Stimulated activated effector memory CD8-positive, alpha-beta T cell treated with anti-CD3 and anti-CD28 coated beads, Interleukin-12 subunit alpha, Interleukin-12 subunit beta, amount 100 ng/mL, for 72 hours (primary cell): Measurements from ENCODE around the gene OR2W3.

Source experiments
- ATAC-seq: fragments of 150-1000 bp; cut with Tn5 transposase; 2 replicates; pipeline ENCODE4 v1.10.0; 2021
- DNase-seq, 2 donors: peaks; one replicate each; pipeline ENCODE4 v3.0.0; 2021 to 2022; ENCODE audit warnings: low spot score in 2 of 2
- H3K27ac Mint-ChIP-seq: one replicate; pipeline ENCODE4 v1.8.0; 2022; ENCODE audit warnings: mild to moderate bottlenecking, mixed read lengths
- H3K36me3 Mint-ChIP-seq: one replicate; pipeline ENCODE4 v1.8.0; 2022; ENCODE audit warnings: mild to moderate bottlenecking, mixed read lengths
- H3K4me1 Mint-ChIP-seq: one replicate; pipeline ENCODE4 v1.8.0; 2022; ENCODE audit warnings: mixed read lengths
- H3K4me3 Mint-ChIP-seq: one replicate; pipeline ENCODE4 v1.8.0; 2022; ENCODE audit warnings: mild to moderate bottlenecking, mixed read lengths
- H3K9me3 Mint-ChIP-seq: one replicate; pipeline ENCODE4 v1.8.0; 2022; ENCODE audit warnings: mixed read lengths

Gene OR2W3

DNA sequence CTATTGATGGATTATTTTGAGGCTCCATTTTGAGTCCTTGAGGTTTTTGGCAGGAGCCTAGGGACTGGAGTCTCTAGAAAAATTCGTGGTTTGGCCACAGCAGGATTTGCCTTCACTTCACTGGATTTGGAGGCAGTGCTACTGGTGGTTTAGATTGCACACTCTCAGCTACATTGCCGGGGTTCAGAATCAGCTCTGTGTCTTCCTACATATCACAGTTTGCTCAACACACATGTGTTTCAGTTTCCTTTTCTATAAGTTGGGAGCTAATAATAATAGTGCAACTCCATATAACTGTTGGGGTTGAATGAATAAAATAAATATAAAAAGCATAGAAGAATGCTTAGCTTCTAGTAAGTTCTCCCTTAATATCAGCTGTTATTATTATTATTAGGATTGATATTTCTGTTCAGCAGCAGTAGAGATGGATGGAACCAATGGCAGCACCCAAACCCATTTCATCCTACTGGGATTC is at the start of gene OR2W3:
TSS of gene OR2W3 (plus strand) at position 425 of the 475 bp plus-strand sequence. CDS start at position 425, 0 bp downstream.
- H3K27ac Mint-ChIP-seq, result no peak within 1 kb of the TSS
- ATAC-seq, result no peak
- H3K36me3 Mint-ChIP-seq, result no peaks in the 10 kb centered on the region
- H3K9me3 Mint-ChIP-seq, result peaks cover 4% of the 10 kb centered on the region
- H3K4me1 Mint-ChIP-seq, result no peaks in the 10 kb centered on the region
- DNase-seq, result no peak
- no peak within 1 kb of the TSS for H3K4me3 Mint-ChIP-seq

DNA sequence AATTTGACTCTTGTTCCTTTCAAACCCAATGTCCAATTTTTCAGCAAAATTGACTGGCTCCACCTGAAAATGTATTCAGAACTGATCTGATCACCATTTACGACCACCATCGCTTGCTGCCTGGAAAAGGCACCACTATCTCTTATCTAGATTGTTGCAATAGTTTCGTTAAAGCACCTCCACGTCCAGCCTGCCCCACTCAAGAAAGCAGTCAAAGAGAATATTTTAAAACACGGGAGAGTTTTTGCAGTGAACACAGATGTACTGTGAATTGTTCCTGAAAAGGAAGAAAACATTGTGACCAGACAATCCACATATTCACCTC is 49.7 kb upstream of the OR2W3 start:
- Mint-ChIP-seq H3K9me3 (peaks cover 2% of the 10 kb centered on the region), H3K27ac (no peak overlapping the region), H3K4me1 (no peaks in the 10 kb centered on the region), H3K4me3 (no peak overlapping the region), H3K36me3 (no peaks in the 10 kb centered on the region)
- no peak for ATAC-seq
- DNase-seq, result no peak

DNA sequence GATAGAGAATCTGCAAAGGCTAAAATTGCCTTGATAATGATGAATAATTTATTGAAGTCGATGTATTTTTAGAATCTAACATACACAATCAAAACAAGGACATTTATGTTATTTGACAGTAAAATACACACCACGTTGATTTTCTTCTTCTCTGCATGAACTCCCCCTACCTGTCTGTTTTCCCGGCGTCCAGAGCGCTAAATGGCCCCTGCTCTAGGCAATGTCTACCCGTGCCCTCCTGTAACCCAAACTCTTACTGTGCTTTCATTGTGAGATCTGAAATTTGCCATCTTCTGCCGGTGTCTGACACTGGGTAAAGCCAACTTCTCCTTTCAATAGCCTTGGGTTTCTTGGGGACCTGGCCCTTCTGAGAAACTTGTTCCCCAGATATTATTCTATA is 47.0 kb upstream of the OR2W3 start:
- DNase-seq (no peak), ATAC-seq (no peak)
- no peaks in the 10 kb centered on the region for H3K9me3 Mint-ChIP-seq
- no peaks in the 10 kb centered on the region for H3K36me3 Mint-ChIP-seq
- H3K27ac Mint-ChIP-seq, result no peak overlapping the region
- no peaks in the 10 kb centered on the region for H3K4me1 Mint-ChIP-seq
- H3K4me3 Mint-ChIP-seq, result no peak overlapping the region

DNA sequence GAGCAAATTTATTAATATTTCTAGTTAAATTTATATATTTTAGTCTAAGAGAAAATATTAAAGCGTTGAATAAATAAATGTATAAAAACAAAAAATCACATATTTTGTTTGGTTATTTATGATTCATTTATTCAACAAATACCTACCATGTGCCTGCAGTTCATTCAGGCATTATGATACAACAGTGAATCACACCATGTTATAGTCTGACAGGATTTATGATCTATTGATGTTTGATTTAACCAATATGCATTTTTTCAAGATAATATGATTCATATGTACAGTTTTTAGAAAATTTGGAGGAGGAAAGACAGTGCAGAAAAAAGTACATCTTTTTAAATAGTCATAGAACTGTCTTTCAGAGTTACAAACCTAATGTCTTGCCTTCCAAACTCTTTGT is 45.8 kb upstream of the OR2W3 start:
- H3K4me3 Mint-ChIP-seq, result no peak overlapping the region
- H3K9me3 Mint-ChIP-seq, result no peaks in the 10 kb centered on the region
- H3K36me3 Mint-ChIP-seq, result no peaks in the 10 kb centered on the region
- DNase-seq, result no peak
- H3K4me1 Mint-ChIP-seq, result no peaks in the 10 kb centered on the region
- H3K27ac Mint-ChIP-seq, result no peak overlapping the region
- ATAC-seq, result no peak

DNA sequence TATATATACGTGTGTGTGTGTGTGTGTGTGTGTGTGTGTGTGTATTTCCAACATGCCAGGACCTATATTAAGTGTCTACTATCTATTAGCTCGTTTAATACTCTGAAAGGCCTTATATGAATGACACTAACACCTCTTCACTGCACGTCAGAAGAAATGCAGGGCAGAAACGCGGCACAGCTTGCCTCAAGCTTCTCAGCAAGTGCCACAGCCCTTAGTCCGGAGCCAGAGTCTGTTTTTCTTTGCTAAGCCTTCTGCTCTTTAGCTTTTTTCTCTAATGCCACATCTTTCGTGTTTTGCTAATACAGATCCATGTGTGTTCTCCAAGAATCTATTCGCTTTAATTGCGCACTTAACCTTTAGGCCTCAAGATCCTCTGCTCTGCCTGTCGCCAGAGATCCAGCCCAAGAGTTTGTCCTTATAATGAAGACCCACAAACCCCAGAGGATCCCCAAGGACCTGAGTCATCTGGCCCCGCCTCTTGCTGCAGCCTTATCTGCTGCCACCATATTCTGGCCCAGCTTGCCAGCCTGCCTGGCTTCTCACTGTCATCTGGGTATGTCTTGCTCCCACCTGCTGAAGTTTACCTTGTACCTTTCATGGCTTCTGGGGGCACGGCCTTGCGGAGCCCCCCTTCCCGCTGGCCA is 40.4 kb upstream of the OR2W3 start:
- ATAC-seq, result no peak
- Mint-ChIP-seq H3K36me3 (no peaks in the 10 kb centered on the region), H3K4me1 (peaks cover 6% of the 10 kb centered on the region), H3K9me3 (no peaks in the 10 kb centered on the region), H3K4me3 (no peak overlapping the region), H3K27ac (no peak overlapping the region)
- DNase-seq, result no peak

DNA sequence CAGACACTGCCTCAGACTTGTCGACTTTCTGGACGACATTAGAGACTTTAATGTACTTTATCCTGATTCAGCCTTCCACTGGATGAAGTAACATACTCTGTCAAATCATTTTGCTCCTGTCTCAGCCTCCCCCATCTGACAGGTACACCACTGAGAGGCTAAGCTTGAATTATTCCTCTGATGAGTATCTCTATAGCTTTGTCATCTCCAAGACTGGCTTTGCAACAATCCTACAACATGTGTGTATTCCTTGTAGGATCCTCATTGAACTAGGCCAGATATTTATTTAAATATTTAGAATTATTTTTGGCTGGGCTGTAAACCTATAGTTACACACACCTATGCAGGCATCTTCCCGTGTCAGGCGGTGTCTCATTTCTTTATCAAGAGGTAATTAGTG is 39.5 kb upstream of the OR2W3 start:
- Mint-ChIP-seq H3K27ac (no peak overlapping the region), H3K4me3 (no peak overlapping the region), H3K4me1 (peaks cover 6% of the 10 kb centered on the region), H3K9me3 (no peaks in the 10 kb centered on the region), H3K36me3 (no peaks in the 10 kb centered on the region)
- no peak for ATAC-seq
- DNase-seq, result no peak

GRCh38 chr1:247857069-247857984 is 38.1 kb upstream of the OR2W3 start, which contains the start of gene TRIM58:
TRIM58 (plus strand) TSS chr1:247857187; CDS start chr1:247857247, 60 bp downstream.
- DNase-seq (no peak), ATAC-seq (peak; percentile 55)
- peaks cover 6% of the 10 kb centered on the region for H3K4me1 Mint-ChIP-seq
- H3K9me3 Mint-ChIP-seq, result no peaks in the 10 kb centered on the region
- H3K36me3 Mint-ChIP-seq, result no peaks in the 10 kb centered on the region
- H3K4me3 Mint-ChIP-seq, result peak within 1 kb of the TSS; percentile 39
- no peak within 1 kb of the TSS for H3K27ac Mint-ChIP-seq

- Mint-ChIP-seq H3K27ac (no peak overlapping the region), H3K36me3 (no peaks in the 10 kb centered on the region), H3K4me3 (peak overlapping the region; percentile 39), H3K9me3 (no peaks in the 10 kb centered on the region), H3K4me1 (peaks cover 6% of the 10 kb centered on the region)
- DNase-seq (no peak), ATAC-seq (no peak)
Observed at GRCh38 chr1:247857985-247858619, 37.3 kb upstream of the OR2W3 start.

DNA sequence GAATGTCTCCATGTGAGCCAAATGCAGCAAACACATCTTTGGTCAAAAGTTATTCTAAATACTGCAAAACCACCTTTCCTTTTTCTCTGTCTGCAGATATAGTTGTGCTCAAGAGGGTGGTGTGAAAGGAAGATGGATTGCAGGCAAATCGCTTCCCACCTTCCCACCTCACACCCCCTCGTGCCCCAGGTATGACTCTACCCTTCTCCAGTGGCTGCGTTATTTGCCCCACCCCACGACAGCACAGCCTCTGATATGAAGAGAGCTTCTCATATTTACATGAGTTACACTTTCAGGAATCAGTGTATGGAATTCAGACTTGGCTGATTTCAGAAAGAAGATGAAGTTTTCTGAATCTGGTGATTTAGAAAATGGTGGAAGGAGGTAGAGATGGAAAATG is 32.6 kb upstream of the OR2W3 start:
- Mint-ChIP-seq H3K27ac (no peak overlapping the region), H3K36me3 (no peaks in the 10 kb centered on the region), H3K4me1 (peaks cover 5% of the 10 kb centered on the region), H3K4me3 (no peak overlapping the region), H3K9me3 (no peaks in the 10 kb centered on the region)
- DNase-seq, result no peak
- no peak for ATAC-seq

GRCh38 chr1:247864644-247865043 is 30.7 kb upstream of the OR2W3 start:
- H3K4me3 Mint-ChIP-seq, result no peak overlapping the region
- DNase-seq (no peak), ATAC-seq (no peak)
- no peaks in the 10 kb centered on the region for H3K4me1 Mint-ChIP-seq
- H3K9me3 Mint-ChIP-seq, result peaks cover 1% of the 10 kb centered on the region
- no peaks in the 10 kb centered on the region for H3K36me3 Mint-ChIP-seq
- H3K27ac Mint-ChIP-seq, result no peak overlapping the region

DNA sequence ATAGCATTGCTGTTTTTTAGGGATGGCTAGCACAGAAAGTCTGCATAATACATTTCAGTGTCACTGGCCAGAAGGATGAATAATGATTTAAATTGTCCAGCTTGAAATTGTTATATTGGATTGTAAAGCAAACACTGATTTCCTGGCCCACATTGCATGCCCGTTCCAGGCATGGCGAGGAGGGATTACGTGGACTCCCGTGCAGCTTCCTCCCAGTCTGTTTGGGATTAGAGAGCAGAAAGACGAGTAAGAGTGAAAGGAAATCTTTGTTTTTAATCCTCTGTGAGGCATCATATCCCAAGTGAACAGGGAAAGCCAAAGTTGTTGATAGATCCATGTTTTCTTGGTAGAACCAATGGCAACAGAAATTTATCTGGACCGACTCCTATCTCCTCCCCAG is 30.0 kb upstream of the OR2W3 start:
- no peaks in the 10 kb centered on the region for H3K36me3 Mint-ChIP-seq
- H3K27ac Mint-ChIP-seq, result no peak overlapping the region
- no peaks in the 10 kb centered on the region for H3K4me1 Mint-ChIP-seq
- ATAC-seq (no peak), DNase-seq (no peak)
- no peak overlapping the region for H3K4me3 Mint-ChIP-seq
- peaks cover 3% of the 10 kb centered on the region for H3K9me3 Mint-ChIP-seq

- no peak for DNase-seq
- Mint-ChIP-seq H3K4me3 (no peak overlapping the region), H3K27ac (no peak overlapping the region), H3K36me3 (no peaks in the 10 kb centered on the region), H3K4me1 (no peaks in the 10 kb centered on the region), H3K9me3 (peaks cover 4% of the 10 kb centered on the region)
- no peak for ATAC-seq
Observed at GRCh38 chr1:247883346-247883745, 12.0 kb upstream of the OR2W3 start.

DNA sequence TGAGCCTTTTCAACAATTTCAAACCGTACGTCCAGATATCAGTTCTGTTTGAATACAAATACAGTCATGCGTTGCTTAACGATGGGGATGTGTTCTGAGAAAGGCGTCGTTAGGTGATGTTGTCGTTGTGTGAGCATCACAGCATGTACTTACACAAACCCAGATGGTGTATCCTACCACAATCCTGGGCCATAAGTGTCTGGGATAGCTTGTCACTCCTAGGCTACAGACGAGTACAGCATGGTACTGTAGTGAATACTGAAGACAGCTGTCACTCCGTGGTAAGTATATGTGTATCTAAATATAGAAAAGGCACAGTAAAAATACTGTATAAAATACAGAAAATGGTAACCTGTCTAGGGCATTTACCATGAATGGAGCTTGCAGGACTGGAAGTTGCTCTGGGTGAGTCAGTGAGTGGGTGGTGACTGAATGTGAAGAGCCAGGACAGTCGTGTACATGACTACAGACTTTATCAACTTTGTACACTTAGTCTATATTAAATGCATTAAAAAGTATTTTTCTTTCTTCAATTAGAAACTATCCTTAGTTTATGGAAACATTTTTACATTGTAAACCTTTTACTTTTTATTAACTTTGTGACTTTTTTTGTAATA is 10.5 kb upstream of the OR2W3 start:
- Mint-ChIP-seq H3K9me3 (no peaks in the 10 kb centered on the region), H3K4me3 (no peak overlapping the region), H3K36me3 (no peaks in the 10 kb centered on the region), H3K4me1 (no peaks in the 10 kb centered on the region), H3K27ac (no peak overlapping the region)
- DNase-seq, result no peak
- no peak for ATAC-seq

- no peaks in the 10 kb centered on the region for H3K36me3 Mint-ChIP-seq
- H3K9me3 Mint-ChIP-seq, result peaks cover 4% of the 10 kb centered on the region
- H3K27ac Mint-ChIP-seq, result no peak overlapping the region
- no peak for ATAC-seq
- H3K4me1 Mint-ChIP-seq, result no peaks in the 10 kb centered on the region
- H3K4me3 Mint-ChIP-seq, result no peak overlapping the region
- DNase-seq, result no peak
Observed at GRCh38 chr1:247895976-247896375, 589 bp downstream of the OR2W3 start.

DNA sequence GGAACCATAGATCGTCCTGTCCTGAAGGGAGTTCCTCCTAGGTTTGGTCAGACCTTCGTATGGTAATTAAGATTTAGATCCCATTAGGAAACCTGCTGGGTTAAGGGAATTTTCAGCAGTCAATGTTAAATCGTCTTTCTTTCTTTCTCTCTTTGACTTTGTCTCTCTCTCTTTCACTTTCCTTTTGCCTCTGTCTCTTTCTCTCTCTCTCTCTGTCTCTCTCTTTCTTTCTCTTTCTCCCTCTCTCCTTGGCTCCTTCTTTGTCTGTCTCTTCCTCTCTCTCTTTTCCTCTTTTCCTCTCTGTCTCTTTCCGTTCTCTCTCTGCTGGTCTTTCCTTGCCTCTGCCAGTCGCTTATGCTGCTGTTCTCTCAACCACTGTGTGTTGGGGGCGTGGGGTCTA is 8.7 kb downstream of the OR2W3 start:
- Mint-ChIP-seq H3K4me3 (no peak overlapping the region), H3K36me3 (no peaks in the 10 kb centered on the region), H3K9me3 (peaks cover 6% of the 10 kb centered on the region), H3K27ac (no peak overlapping the region), H3K4me1 (peaks cover 33% of the 10 kb centered on the region)
- DNase-seq (no peak), ATAC-seq (no peak)
